B cell (primary cell): Measurements from ENCODE around the gene NPR1. TPM values are rescaled to one million over a fixed set of nuclear protein-coding genes. Genes with fewer than 3 reads are reported as not detected.
A peak's percentile ranks its signal among the peaks of the same experiment; 100 is the strongest.

Source experiments
- ATAC-seq: fragments of 200-7000 bp; cut with Tn5 transposase; one replicate; pipeline ENCODE4 v1.10.0; 2021; ENCODE audit warnings: low read depth, mild to moderate bottlenecking, moderate number of reproducible peaks, moderate library complexity
- CTCF ChIA-PET: fragments of 350-600 bp; sonication (Branson Sonifier 250); formaldehyde crosslinking; loops from one replicate; lab custom pipeline; 2021; ENCODE audit warnings: antibody characterized with exemption, inconsistent platforms; lab: Charles Lee
- POLR2A ChIA-PET: fragments of 350-600 bp; sonication (Branson Sonifier 250); formaldehyde crosslinking; loops from one replicate; lab custom pipeline; 2021; ENCODE audit warnings: antibody characterized with exemption; lab: Charles Lee
- DNase-seq: peaks from one replicate; pipeline ENCODE4 v3.0.0; 2013
- H2AFZ ChIP-seq: 2 replicates; pipeline ENCODE4 v1.6.1; 2012; ENCODE audit warnings: mild to moderate bottlenecking, low read depth, low read length; ENCODE audit not compliant: insufficient read depth, poor library complexity, severe bottlenecking
- H3K27ac ChIP-seq, 2 donors: 1 replicate in 1 of 2; 2 replicates in 1 of 2; pipeline ENCODE4 v1.5.1; 2012 to 2013; ENCODE audit warnings: low read length in 2 of 2, mild to moderate bottlenecking in 2 of 2, moderate library complexity in 1 of 2
- H3K27me3 ChIP-seq, 4 experiments: fragments of 200-600 bp in 1 of 4; sonication (generic) in 1 of 4; replicated peaks in 1 of 4; 1 replicate in 2 of 4; 2 replicates in 2 of 4; pipeline versions ENCODE4 v1.6.1 to v1.7.0; 2013 to 2016; ENCODE audit warnings: low read length in 3 of 4, mild to moderate bottlenecking in 2 of 4, mixed read lengths in 1 of 4, moderate library complexity in 1 of 4; ENCODE audit not compliant: insufficient read depth in 4 of 4, control insufficient read depth in 3 of 4; ENCODE audit errors: control extremely low read depth in 1 of 4
- H3K36me3 ChIP-seq, 2 experiments: replicated peaks in 1 of 2; 1 replicate in 1 of 2; 2 replicates in 1 of 2; pipeline versions ENCODE4 v1.6.1 to v1.7.1; 2013; ENCODE audit warnings: low read length in 1 of 2; ENCODE audit not compliant: insufficient read depth in 2 of 2, control insufficient read depth in 1 of 2; ENCODE audit errors: control extremely low read depth in 1 of 2, extremely low read depth in 1 of 2
- H3K4me1 ChIP-seq, 2 donors: fragments of 200-600 bp in 1 of 2; sonication (generic) in 1 of 2; 1 replicate in 1 of 2; 2 replicates in 1 of 2; pipeline versions ENCODE4 v1.5.1 to v1.6.1; 2013 to 2017; ENCODE audit warnings: low read length in 2 of 2; ENCODE audit not compliant: control insufficient read depth in 2 of 2, insufficient read depth in 2 of 2
- H3K4me2 ChIP-seq: replicated peaks from 2 replicates; pipeline ENCODE3; 2012; ENCODE audit warnings: mild to moderate bottlenecking, low read depth, low read length; ENCODE audit not compliant: poor library complexity, severe bottlenecking
- H3K4me3 ChIP-seq, 5 experiments: fragments of 200-600 bp in 1 of 5; sonication (generic) in 1 of 5; 1 replicate in 3 of 5; 2 replicates in 2 of 5; pipeline versions ENCODE4 v1.5.1 to v1.7.0; 2011 to 2016; ENCODE audit warnings: low read length in 4 of 5, mild to moderate bottlenecking in 4 of 5, low read depth in 2 of 5, control low read depth in 1 of 5, moderate library complexity in 1 of 5; ENCODE audit not compliant: insufficient read depth in 1 of 5; ENCODE audit errors: control extremely low read depth in 1 of 5, extremely low read depth in 1 of 5
- H3K79me2 ChIP-seq: fragments of 200-600 bp; sonication (generic); one replicate; pipeline ENCODE4 v1.6.0; 2016; ENCODE audit warnings: low read length; ENCODE audit not compliant: control insufficient read depth, insufficient read depth
- H3K9ac ChIP-seq: fragments of 200-600 bp; sonication (generic); 2 replicates; pipeline ENCODE4 v1.6.1; 2017; ENCODE audit warnings: mild to moderate bottlenecking, low read length, moderate library complexity
- H3K9me3 ChIP-seq, 3 donors: one replicate each; pipeline versions ENCODE4 v1.6.1 to v1.7.1; 2013; ENCODE audit warnings: low read length in 2 of 3; ENCODE audit not compliant: control insufficient read depth in 2 of 3, insufficient read depth in 1 of 3; ENCODE audit errors: control extremely low read depth in 1 of 3
- H4K20me1 ChIP-seq: 2 replicates; pipeline ENCODE4 v1.6.0; 2012; ENCODE audit warnings: mild to moderate bottlenecking, low read length; ENCODE audit not compliant: insufficient read depth, control insufficient read depth, poor library complexity, severe bottlenecking
- H3K27ac Mint-ChIP-seq: one replicate; pipeline ENCODE4 v1.8.0; 2021; ENCODE audit warnings: mixed read lengths
- H3K27me3 Mint-ChIP-seq: one replicate; pipeline ENCODE4 v1.8.0; 2021; ENCODE audit warnings: mixed read lengths
- H3K4me1 Mint-ChIP-seq: one replicate; pipeline ENCODE4 v1.8.0; 2021; ENCODE audit warnings: mixed read lengths
- H3K4me3 Mint-ChIP-seq: one replicate; pipeline ENCODE4 v1.8.0; 2021; ENCODE audit warnings: mixed read lengths
- H3K9me3 Mint-ChIP-seq: one replicate; pipeline ENCODE4 v1.8.0; 2022; ENCODE audit warnings: mixed read lengths; ENCODE audit not compliant: insufficient read depth
- CTCF ChIP-seq: fragments of 200-600 bp; IDR thresholded peaks from one replicate; pipeline ENCODE4 v1.8.0; 2022; ENCODE audit warnings: antibody characterized with exemption, mild to moderate bottlenecking
- EZH2 ChIP-seq: IDR thresholded peaks from 2 replicates; pipeline ENCODE4 v1.6.1; 2012; ENCODE audit warnings: borderline replicate concordance, low read depth, mild to moderate bottlenecking, moderate library complexity, low read length; ENCODE audit not compliant: insufficient read depth, poor library complexity, severe bottlenecking
- WGBS: methylation state at CpG from one replicate; pipeline ENCODE4 v1.1.5; 2013; ENCODE audit warnings: missing lambda C conversion rate; ENCODE audit not compliant: insufficient coverage; 5-methylcytosine and 5-hydroxymethylcytosine counted together
- intact Hi-C: fragments of 100-400 bp; cut with micrococcal nuclease; formaldehyde crosslinking; loops from one replicate; pipeline ENCODE4 v1.10.0; 2022
- polyA plus RNA-seq: library from polyadenylated mRNA; depleted of rRNA; stranded (reverse); fragments of >200 nt; gene quantifications from 2 replicates; pipeline ENCODE4 v1.2.3, GENCODE V29; 2012
- total RNA-seq, 2 donors: library from RNA; stranded (reverse); fragments of 120-200 nt in 1 of 2; gene quantifications; 1 replicate in 1 of 2; 2 replicates in 1 of 2; pipeline versions ENCODE4 v1.2.3 to v1.2.4, GENCODE V29; 2013 to 2022

NPR1 gene
- total and polyA plus RNA-seq, 2 donors (not counting 1 experiment from before 2014, with no cell fraction given), result 0.37 TPM; not detected in 1

GRCh38 chr1:153635872-153636271, 42.6 kb upstream of the NPR1 start:
- H3K79me2 ChIP-seq, result peaks cover 65% of the 10 kb centered on the region
- peak overlapping the region; percentile 76 for H3K4me2 ChIP-seq
- H3K9me3 ChIP-seq, result peaks cover 0 to 7% (median 0%) of the 10 kb centered on the region in 3 donors
- peaks cover 18% of the 10 kb centered on the region for H4K20me1 ChIP-seq
- ATAC-seq (no peak), DNase-seq (no peak)
- intact Hi-C loops, result loop anchor here (10.0 kb wide), 1 partner anchor 101 kb away; the partner anchor contains the start of gene S100A6
- H2AFZ ChIP-seq, result no peak overlapping the region
- Mint-ChIP-seq H3K27ac (peak overlapping the region; percentile 50), H3K27me3 (no peaks in the 10 kb centered on the region), H3K4me3 (peak overlapping the region; percentile 72), H3K4me1 (peaks cover 39% of the 10 kb centered on the region), H3K9me3 (no peaks in the 10 kb centered on the region)
- POLR2A ChIA-PET, result interaction anchor here (0.6 kb wide), 1 partner anchor 1623 kb away, joined by 3 read pairs; no protein-coding TSS in a partner anchor
- peak overlapping the region in 1 of 2 donors; percentile 0 for H3K27ac ChIP-seq
- 90% methylated on average over 3 of the region's 7 CpGs for WGBS
- no peak overlapping the region for H3K4me3 ChIP-seq
- no peak for TF ChIP-seq CTCF
- TF ChIP-seq EZH2, result no peak
- H3K4me1 ChIP-seq, result peaks cover 9 to 24% of the 10 kb centered on the region in 2 donors
- no peak overlapping the region for H3K9ac ChIP-seq
- H3K27me3 ChIP-seq, result no peaks in the 10 kb centered on the region
- peaks cover 27 to 50% of the 10 kb centered on the region in 2 experiments for H3K36me3 ChIP-seq
- CTCF ChIA-PET, result interaction anchor here (3.3 kb wide), 1 partner anchor 65 kb away, joined by 32 read pairs; no protein-coding TSS in a partner anchor

GRCh38 chr1:153636312-153636711, 42.2 kb upstream of the NPR1 start:
- peaks cover 70% of the 10 kb centered on the region for H3K79me2 ChIP-seq
- peaks cover 0 to 7% (median 0%) of the 10 kb centered on the region in 3 donors for H3K9me3 ChIP-seq
- Mint-ChIP-seq H3K9me3 (no peaks in the 10 kb centered on the region), H3K4me1 (peaks cover 44% of the 10 kb centered on the region), H3K27ac (no peak overlapping the region), H3K27me3 (no peaks in the 10 kb centered on the region), H3K4me3 (peak overlapping the region; percentile 19)
- H4K20me1 ChIP-seq, result peaks cover 18% of the 10 kb centered on the region
- peaks cover 31 to 54% of the 10 kb centered on the region in 2 experiments for H3K36me3 ChIP-seq
- H3K27ac ChIP-seq, result no peak overlapping the region
- DNase-seq (no peak), ATAC-seq (no peak)
- TF ChIP-seq CTCF, result no peak
- no peak for TF ChIP-seq EZH2
- no peak overlapping the region for H3K4me3 ChIP-seq
- no peaks in the 10 kb centered on the region for H3K27me3 ChIP-seq
- no peak overlapping the region for H2AFZ ChIP-seq
- 100% methylated on average over 9 of the region's 9 CpGs for WGBS
- peaks cover 9 to 24% of the 10 kb centered on the region in 2 donors for H3K4me1 ChIP-seq
- H3K9ac ChIP-seq, result no peak overlapping the region
- H3K4me2 ChIP-seq, result no peak overlapping the region
- intact Hi-C loops, result loop anchor here (10.0 kb wide), 1 partner anchor 102 kb away; the partner anchor contains the start of gene S100A6
- CTCF ChIA-PET, result interaction anchor here (0.6 to 1.0 kb wide), 2 partner anchors 10 to 64 kb away, joined by 3 to 4 read pairs; no protein-coding TSS in a partner anchor
- POLR2A ChIA-PET, result no interaction called here
